Neural progenitor cell (in vitro differentiated cells): ENCODE data around the gene SRGAP3.

Experiments used
- CTCF ChIP-seq: fragments of 200-600 bp; sonication (generic); IDR thresholded peaks from 2 replicates; pipeline ENCODE4 v1.5.1; 2017; ENCODE audit warnings: antibody characterized with exemption, mild to moderate bottlenecking
- EZH2 ChIP-seq: fragments of 200-600 bp; sonication (generic); IDR thresholded peaks from 2 replicates; pipeline ENCODE4 v1.6.1; 2017; ENCODE audit warnings: antibody characterized with exemption, mild to moderate bottlenecking, moderate library complexity
- EZH2phosphoT487 ChIP-seq: fragments of 200-600 bp; sonication (generic); IDR thresholded peaks from 2 replicates; pipeline ENCODE4 v1.6.1; 2017; ENCODE audit warnings: antibody characterized with exemption

- TF ChIP-seq CTCF (no peak), EZH2 (no peak), EZH2phosphoT487 (no peak)
Measured at GRCh38 chr3:8992199-8992598, 257.2 kb downstream of the SRGAP3 start.
